Globus pallidus (tissue), 1 donor: Measurements from ENCODE around the gene CYTH2.

Source experiments
- DNase-seq: peaks from one replicate; pipeline ENCODE4 v3.0.0-alpha.2; 2015; ENCODE audit warnings: low spot score

Gene CYTH2

GRCh38 chr19:48469289-48469881, at the start of gene CYTH2:
Gene CYTH2 (plus strand): TSS chr19:48469369. CDS start chr19:48469508, 139 bp downstream.
- DNase-seq: peak; percentile 77

- DNase-seq: no peak
These were observed 47.6 kb upstream of the CYTH2 start for GRCh38 chr19:48421548-48421947.

GRCh38 chr19:48424694-48425219, 44.4 kb upstream of the CYTH2 start:
- DNase-seq: peak; percentile 19

GRCh38 chr19:48428670-48429069, 40.5 kb upstream of the CYTH2 start:
- no peak for DNase-seq

- DNase-seq: no peak
These were observed 35.8 kb upstream of the CYTH2 start for GRCh38 chr19:48433337-48433736.

GRCh38 chr19:48436586-48436985, 32.6 kb upstream of the CYTH2 start:
- DNase-seq: no peak

- no peak for DNase-seq
These were observed 27.7 kb upstream of the CYTH2 start for GRCh38 chr19:48441360-48442050.

GRCh38 chr19:48442116-48443035, 26.8 kb upstream of the CYTH2 start:
- DNase-seq: no peak

GRCh38 chr19:48443256-48443655, 25.9 kb upstream of the CYTH2 start:
- DNase-seq: no peak

GRCh38 chr19:48443731-48444128, 25.4 kb upstream of the CYTH2 start:
- DNase-seq: no peak

GRCh38 chr19:48444129-48444935, 24.8 kb upstream of the CYTH2 start:
- no peak for DNase-seq

GRCh38 chr19:48444936-48445200, 24.3 kb upstream of the CYTH2 start:
- no peak for DNase-seq

- DNase-seq: no peak
These were observed 23.9 kb upstream of the CYTH2 start for GRCh38 chr19:48445256-48445605.

GRCh38 chr19:48445606-48446481, 23.3 kb upstream of the CYTH2 start, which contains the start of gene GRWD1:
Gene GRWD1 (plus strand): TSS chr19:48445983. CDS start chr19:48446006, 23 bp downstream.
- DNase-seq: peak; percentile 92

GRCh38 chr19:48446579-48446978, 22.6 kb upstream of the CYTH2 start:
- no peak for DNase-seq

GRCh38 chr19:48448563-48448962, 20.6 kb upstream of the CYTH2 start:
- DNase-seq: no peak

- no peak for DNase-seq
These were observed 18.7 kb upstream of the CYTH2 start for GRCh38 chr19:48450441-48450840.

GRCh38 chr19:48450863-48451262, 18.3 kb upstream of the CYTH2 start:
- no peak for DNase-seq

- no peak for DNase-seq
These were observed 17.5 kb upstream of the CYTH2 start for GRCh38 chr19:48451624-48452023.

- DNase-seq: no peak
These were observed 16.6 kb upstream of the CYTH2 start for GRCh38 chr19:48452289-48453190.
